ENCODE results near the gene SERPINB5. TPM values are rescaled to one million over a fixed set of nuclear protein-coding genes. Genes with fewer than 3 reads are reported as not detected.

The SERPINB5 gene
- polyA plus RNA-seq, 2 of the 4 experiments (the other 2 are of a cell fraction): 0.08 to 0.12 TPM

- no peak for DNase-seq (ENCODE audit: low read depth in 1 of 2, low spot score in 1 of 2)
- ATAC-seq: no peak
- WGBS (ENCODE audit: missing lambda C conversion rate): 35% methylated on average over 3 of the region's 3 CpGs
- Histone ChIP-seq H3K9me3 (no peaks in the 10 kb centered on the region), H3K27ac (no peak overlapping the region), H3K4me3 (no peak overlapping the region), H3K4me2 (no peak overlapping the region), H3K4me1 (peaks cover 13% of the 10 kb centered on the region)
- POLR2A ChIA-PET: no interaction called here
- CTCF ChIA-PET: no interaction called here
- TF ChIP-seq SREBF2 (IDR thresholded peaks at IDR 0.05): no peak
- no peak for TF ChIP-seq HMGXB4 (CRISPR knock-in tag; IDR thresholded peaks at IDR 0.05; ENCODE audit: borderline replicate concordance)
- TF ChIP-seq CBX8 (IDR thresholded peaks at IDR 0.05): no peak
- no peak for TF ChIP-seq MAZ (IDR thresholded peaks at IDR 0.05; ENCODE audit: borderline replicate concordance, low read depth, low read length)
- no peak for TF ChIP-seq RCOR1 (IDR thresholded peaks at IDR 0.05; ENCODE audit: low read depth, low read length)
- TF ChIP-seq RFX5 (IDR thresholded peaks at IDR 0.05): no peak
- TF ChIP-seq CHD2 (IDR thresholded peaks at IDR 0.05; ENCODE audit: low read length, partially characterized antibody): no peak
- no peak for TF ChIP-seq KDM5A (IDR thresholded peaks at IDR 0.05)
- no peak for FAIRE-seq
Measured at GRCh38 chr18:63468575-63468974, 8.2 kb upstream of the SERPINB5 start.

- WGBS (ENCODE audit: missing lambda C conversion rate): 82% methylated on average over 10 of the region's 12 CpGs
- FAIRE-seq: no peak
- no peak for DNase-seq (ENCODE audit: low read depth in 1 of 2, low spot score in 1 of 2)
- ATAC-seq: no peak
- Histone ChIP-seq H3K4me2 (no peak overlapping the region), H3K27ac (no peak overlapping the region), H3K9me3 (no peaks in the 10 kb centered on the region), H3K4me1 (peaks cover 13% of the 10 kb centered on the region), H3K4me3 (no peak overlapping the region)
- TF ChIP-seq TFCP2L1 (CRISPR knock-in tag; IDR thresholded peaks at IDR 0.05): no peak
- no peak for TF ChIP-seq PBX3 (IDR thresholded peaks at IDR 0.05)
- no peak for TF ChIP-seq E2F6 (IDR thresholded peaks at IDR 0.05; ENCODE audit: borderline replicate concordance, low read depth)
- no peak for TF ChIP-seq JUNB (IDR thresholded peaks at IDR 0.05)
- no peak for TF ChIP-seq BHLHE40 (IDR thresholded peaks at IDR 0.05; ENCODE audit: low read depth, low read length)
- TF ChIP-seq EHF (CRISPR knock-in tag; IDR thresholded peaks at IDR 0.05): no peak
- TF ChIP-seq ELK1 (IDR thresholded peaks at IDR 0.05; ENCODE audit: low read depth, low read length): no peak
- no peak for TF ChIP-seq ZFP36 (IDR thresholded peaks at IDR 0.05; ENCODE audit: borderline replicate concordance, partially characterized antibody)
- ChIA-PET CTCF (interaction anchor here (0.9 kb wide), 1 partner anchor 17 kb away, joined by 3 read pairs; no protein-coding TSS in a partner anchor), POLR2A (no interaction called here)
Measured at GRCh38 chr18:63470751-63471150, 6.0 kb upstream of the SERPINB5 start.

GRCh38 chr18:63472380-63472779, 4.4 kb upstream of the SERPINB5 start:
- ChIA-PET POLR2A (no interaction called here), CTCF (interaction anchor here (0.9 kb wide), 1 partner anchor 21 kb away, joined by 3 read pairs; no protein-coding TSS in a partner anchor)
- WGBS (ENCODE audit: missing lambda C conversion rate): 5% methylated on average over 5 of the region's 5 CpGs
- no peaks in the 10 kb centered on the region for H3K9me3 ChIP-seq
- peak overlapping the region; percentile 18; the same call in 1 of the 3 replicates for H3K4me3 ChIP-seq
- peaks cover 13% of the 10 kb centered on the region for H3K4me1 ChIP-seq
- ATAC-seq (peak; percentile 69 to 71; a peak in 4 of 6 replicates), FAIRE-seq (no peak), DNase-seq (ENCODE audit: low read depth in 1 of 2, low spot score in 1 of 2) (peak; percentile 23 to 79)
- peak overlapping the region; percentile 44 to 66; a peak in 3 of 6 replicates for H3K27ac ChIP-seq
- no peak for TF ChIP-seq MYC (IDR thresholded peaks at IDR 0.05; ENCODE audit: borderline replicate concordance, low read length)
- peak; percentile 49 for TF ChIP-seq MAFK (IDR thresholded peaks at IDR 0.05; ENCODE audit: partially characterized antibody)
- H3K4me2 ChIP-seq: peak overlapping the region; percentile 74

Measured in A549 (cell line).